Measurements from ENCODE around the gene SLA2.

Gene SLA2

GRCh38 chr20:36620917-36621316 lies 25.1 kb downstream of the SLA2 start:
- ATAC-seq (ENCODE audit: insufficient read depth, low read depth), result no peak
- H2AFZ ChIP-seq (ENCODE audit: low read depth, low read length), result no peak overlapping the region
- no peak overlapping the region for H3K4me3 ChIP-seq (ENCODE audit: low read depth in 1 of 2, low read length in 2 of 2)
- no peaks in the 10 kb centered on the region for H4K20me1 ChIP-seq (ENCODE audit: insufficient read depth, low read length)
- H3K4me1 ChIP-seq (ENCODE audit: insufficient read depth, low read length), result no peaks in the 10 kb centered on the region
- no peaks in the 10 kb centered on the region for H3K27me3 ChIP-seq (ENCODE audit: insufficient read depth, low read length, poor library complexity)
- DNase-seq, result no peak
- H3K9me3 ChIP-seq (ENCODE audit: insufficient read depth, low read length, severe bottlenecking), result no peaks in the 10 kb centered on the region
- TF ChIP-seq CTCF (IDR thresholded peaks at IDR 0.05; ENCODE audit: borderline replicate concordance, extremely low read depth, low read length, poor library complexity, severe bottlenecking), result no peak
- no peak for TF ChIP-seq EZH2 (IDR thresholded peaks at IDR 0.05; ENCODE audit: borderline replicate concordance, low read depth, low read length, severe bottlenecking)
- H3K4me2 ChIP-seq (ENCODE audit: insufficient read depth, low read length), result no peak overlapping the region
- H3K9ac ChIP-seq (ENCODE audit: low read depth, low read length), result no peak overlapping the region
- H3K79me2 ChIP-seq (ENCODE audit: insufficient read depth, low read length), result no peaks in the 10 kb centered on the region
- H3K27ac ChIP-seq (ENCODE audit: low read length), result no peak overlapping the region
- no peaks in the 10 kb centered on the region for H3K36me3 ChIP-seq (ENCODE audit: insufficient read depth, low read length)

GRCh38 chr20:36614781-36615557 lies 31.0 kb downstream of the SLA2 start:
- H3K36me3 ChIP-seq (ENCODE audit: insufficient read depth, low read length), result peaks cover 52% of the 10 kb centered on the region

GRCh38 chr20:36613974-36614373 lies 32.0 kb downstream of the SLA2 start:
- Histone ChIP-seq H3K79me2 (ENCODE audit: insufficient read depth, low read length) (peaks cover 5% of the 10 kb centered on the region), H3K4me1 (ENCODE audit: insufficient read depth, low read length) (no peaks in the 10 kb centered on the region), H3K36me3 (ENCODE audit: insufficient read depth, low read length) (peaks cover 62% of the 10 kb centered on the region), H2AFZ (ENCODE audit: low read depth, low read length) (no peak overlapping the region), H3K27me3 (ENCODE audit: insufficient read depth, low read length, poor library complexity) (no peaks in the 10 kb centered on the region), H3K9me3 (ENCODE audit: insufficient read depth, low read length, severe bottlenecking) (no peaks in the 10 kb centered on the region), H3K9ac (ENCODE audit: low read depth, low read length) (no peak overlapping the region), H4K20me1 (ENCODE audit: insufficient read depth, low read length) (peaks cover 24% of the 10 kb centered on the region; the same call in 1 of the 2 replicates), H3K4me3 (ENCODE audit: low read depth in 1 of 2, low read length in 2 of 2) (no peak overlapping the region), H3K27ac (ENCODE audit: low read length) (no peak overlapping the region), H3K4me2 (ENCODE audit: insufficient read depth, low read length) (no peak overlapping the region)
- no peak for DNase-seq
- no peak for TF ChIP-seq CTCF (IDR thresholded peaks at IDR 0.05; ENCODE audit: borderline replicate concordance, extremely low read depth, low read length, poor library complexity, severe bottlenecking)
- TF ChIP-seq EZH2 (IDR thresholded peaks at IDR 0.05; ENCODE audit: borderline replicate concordance, low read depth, low read length, severe bottlenecking), result no peak
- no peak for ATAC-seq (ENCODE audit: insufficient read depth, low read depth)

More at GRCh38 chr20:36614781-36615557, 31.0 kb downstream of the SLA2 start:
- Histone ChIP-seq H3K4me2 (ENCODE audit: insufficient read depth, low read length) (no peak overlapping the region), H3K27me3 (ENCODE audit: insufficient read depth, low read length, poor library complexity) (no peaks in the 10 kb centered on the region), H3K9ac (ENCODE audit: low read depth, low read length) (no peak overlapping the region), H3K4me3 (ENCODE audit: low read depth in 1 of 2, low read length in 2 of 2) (no peak overlapping the region), H3K4me1 (ENCODE audit: insufficient read depth, low read length) (no peaks in the 10 kb centered on the region), H2AFZ (ENCODE audit: low read depth, low read length) (no peak overlapping the region), H4K20me1 (ENCODE audit: insufficient read depth, low read length) (peaks cover 19% of the 10 kb centered on the region; the same call in 1 of the 2 replicates), H3K79me2 (ENCODE audit: insufficient read depth, low read length) (no peaks in the 10 kb centered on the region; the same call in 1 of the 2 replicates), H3K9me3 (ENCODE audit: insufficient read depth, low read length, severe bottlenecking) (no peaks in the 10 kb centered on the region), H3K27ac (ENCODE audit: low read length) (no peak overlapping the region)
- no peak for DNase-seq
- no peak; the same call in 2 of the 3 replicates for ATAC-seq (ENCODE audit: insufficient read depth, low read depth)
- TF ChIP-seq EZH2 (IDR thresholded peaks at IDR 0.05; ENCODE audit: borderline replicate concordance, low read depth, low read length, severe bottlenecking) (no peak), CTCF (IDR thresholded peaks at IDR 0.05; ENCODE audit: borderline replicate concordance, extremely low read depth, low read length, poor library complexity, severe bottlenecking) (no peak)

All from DND-41 (cell line).